ENCODE results near the gene SLC25A33. TPM values are rescaled to one million over a fixed set of nuclear protein-coding genes. Genes with fewer than 3 reads are reported as not detected.

SLC25A33 gene
- total RNA-seq, 1 experiment from 2014 or later, result 9.4 TPM

DNA sequence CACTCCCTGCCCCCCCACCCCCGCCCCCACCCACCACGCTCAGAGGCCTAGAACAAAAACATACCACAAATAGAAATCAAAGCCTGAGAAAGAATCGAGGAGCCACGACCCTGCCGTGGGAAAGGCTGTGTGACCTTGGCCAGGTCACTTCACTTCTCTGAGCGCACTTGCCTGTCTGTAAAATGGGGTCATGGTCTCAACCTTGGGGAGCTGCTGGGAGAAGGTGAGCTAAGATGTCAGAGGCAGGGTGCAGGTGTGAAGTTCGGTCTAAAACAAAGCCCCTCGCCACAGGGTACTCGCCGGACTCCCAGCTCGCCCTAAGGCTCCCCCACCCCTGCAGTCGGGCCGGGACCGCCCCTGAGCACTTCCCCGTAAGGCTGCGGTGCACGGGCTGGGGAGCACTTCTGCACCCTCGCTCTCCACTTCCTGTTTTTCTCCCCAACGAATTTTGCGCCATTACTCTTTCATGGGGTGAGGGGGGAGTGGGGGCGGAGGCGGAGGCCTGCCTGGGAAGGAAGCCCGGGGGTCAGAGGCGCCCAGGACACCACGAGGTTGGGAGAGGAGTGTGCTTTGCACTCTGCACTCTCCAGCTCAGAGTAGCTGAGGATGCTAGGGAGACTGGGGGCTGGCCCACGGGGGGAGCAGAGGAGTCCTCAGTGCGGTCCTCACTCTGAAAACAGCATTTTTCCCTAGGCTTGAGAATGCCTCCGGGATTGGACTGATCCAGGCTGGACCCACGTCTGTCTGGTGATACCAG is 90.4 kb downstream of the SLC25A33 start:
- no peak overlapping the region for H2BK15ac ChIP-seq (ENCODE audit: low read depth, low read length)
- H3K18ac ChIP-seq (ENCODE audit: insufficient read length, low read depth, low read length), result no peak overlapping the region
- no peaks in the 10 kb centered on the region for H3K27me3 ChIP-seq (ENCODE audit: insufficient read depth, low read length)
- Mint-ChIP-seq H3K9me3 (peaks cover 2 to 3% of the 10 kb centered on the region in 2 experiments; a peak in 4 of 5 replicates), H3K4me1 (peaks cover 0 to 17% of the 10 kb centered on the region in 2 experiments; a peak in 3 of 4 replicates), H3K36me3 (ENCODE audit: insufficient read depth in 1 of 3, low read depth in 3 of 3) (no peaks in the 10 kb centered on the region), H3K27me3 (ENCODE audit: low read depth) (peaks cover 30% of the 10 kb centered on the region), H3K4me3 (no peak overlapping the region), H3K27ac (peak overlapping the region in 1 of 3 experiments; percentile 40; a peak in 1 of 7 replicates)
- no peak overlapping the region for H3K23ac ChIP-seq (ENCODE audit: insufficient read length, low read depth, low read length)
- H3K4ac ChIP-seq (ENCODE audit: low read depth, low read length), result no peak overlapping the region
- H3K79me1 ChIP-seq (ENCODE audit: insufficient read depth, low read depth, low read length, poor library complexity, severe bottlenecking), result no peaks in the 10 kb centered on the region
- no peak overlapping the region for H2AFZ ChIP-seq (ENCODE audit: low read length)
- no peak overlapping the region for H3T11ph ChIP-seq (ENCODE audit: low read length)
- H4K8ac ChIP-seq (replicated peaks; ENCODE audit: insufficient read length, low read depth, low read length), result no peak overlapping the region
- H2BK20ac ChIP-seq (ENCODE audit: low read depth, low read length, poor library complexity, severe bottlenecking), result no peak overlapping the region
- H3K4me2 ChIP-seq (ENCODE audit: insufficient read depth, insufficient read length, low read length), result no peak overlapping the region
- no peaks in the 10 kb centered on the region for H3K23me2 ChIP-seq (ENCODE audit: insufficient read length, low read depth, low read length, poor library complexity, severe bottlenecking)
- no peak overlapping the region for H3K9ac ChIP-seq (ENCODE audit: extremely low read depth, insufficient read length, low read length)
- no peak overlapping the region for H2BK5ac ChIP-seq (ENCODE audit: insufficient read length, low read length)
- H4K20me1 ChIP-seq (ENCODE audit: control insufficient read depth, insufficient read depth, insufficient read length), result no peaks in the 10 kb centered on the region
- no peak overlapping the region for H4K5ac ChIP-seq (ENCODE audit: insufficient read length, low read depth, low read length)
- H4K91ac ChIP-seq (ENCODE audit: insufficient read length, low read depth, low read length), result no peak overlapping the region
- no CpG with 5 or more reads among the region's 29 CpGs for WGBS (ENCODE audit: extremely low coverage, insufficient read length, low lambda C conversion rate)
- no peaks in the 10 kb centered on the region for H3K79me2 ChIP-seq (ENCODE audit: insufficient read depth, low read length)
- H3K9me3 ChIP-seq (ENCODE audit: control insufficient read depth, low read depth, low read length), result no peaks in the 10 kb centered on the region
- H2BK12ac ChIP-seq (ENCODE audit: insufficient read length, low read depth, low read length), result no peak overlapping the region
- no peak for DNase-seq
- no peak for TF ChIP-seq CTCF (conservative IDR thresholded peaks at IDR 0.05)
- H3K27ac ChIP-seq (ENCODE audit: insufficient read length, low read depth, low read length), result no peak overlapping the region
- no peak overlapping the region for H2BK120ac ChIP-seq (ENCODE audit: low read depth, low read length, poor library complexity, severe bottlenecking)
- H3K56ac ChIP-seq (ENCODE audit: insufficient read length, low read depth, low read length), result no peak overlapping the region
- H3K4me1 ChIP-seq (ENCODE audit: insufficient read depth, low read length), result no peaks in the 10 kb centered on the region
- no peak overlapping the region for H3K14ac ChIP-seq (ENCODE audit: insufficient read depth, low read length)
- H2AK5ac ChIP-seq (ENCODE audit: insufficient read length, low read length), result no peak overlapping the region

Data from H9 (cell line).